Colonic mucosa (tissue), 4 donors: ENCODE measurements around the gene BMPER. TPM values are rescaled to one million over a fixed set of nuclear protein-coding genes. Genes with fewer than 3 reads are reported as not detected.

Source experiments
- DNase-seq: peaks from one replicate; pipeline ENCODE4 v3.0.0-alpha.2; 2020
- H3K27ac ChIP-seq: fragments of 200-600 bp; one replicate; pipeline ENCODE4 v1.8.0; 2021
- H3K27me3 ChIP-seq: fragments of 200-600 bp; one replicate; pipeline ENCODE4 v1.8.0; 2021
- H3K36me3 ChIP-seq: fragments of 200-600 bp; one replicate; pipeline ENCODE4 v1.8.0; 2021
- H3K4me1 ChIP-seq: fragments of 200-600 bp; one replicate; pipeline ENCODE4 v1.8.0; 2021; ENCODE audit warnings: mild to moderate bottlenecking
- H3K4me3 ChIP-seq: fragments of 200-600 bp; one replicate; pipeline ENCODE4 v1.8.0; 2021
- H3K9ac ChIP-seq, 2 donors: one replicate each; pipeline ENCODE4 v1.7.0; 2013; ENCODE audit warnings: control low read depth in 2 of 2, low read depth in 2 of 2, low read length in 2 of 2
- H3K9me3 ChIP-seq: fragments of 200-600 bp; one replicate; pipeline ENCODE4 v1.8.0; 2021
- CTCF ChIP-seq: fragments of 200-600 bp; IDR thresholded peaks from one replicate; pipeline ENCODE4 v1.8.0; 2022; ENCODE audit warnings: antibody characterized with exemption, mild to moderate bottlenecking
- intact Hi-C: fragments of 100-400 bp; cut with DNase I; formaldehyde crosslinking; loops from one replicate; pipeline ENCODE4 v1.14.1; 2022
- total RNA-seq, 2 donors: library from RNA; stranded (reverse); fragmentation: NEBNext Ultra II Directional in 1 of 2; extraction: Animal tissue kit (Norgen Biotek cat#: 25700) in 1 of 2; gene quantifications; one replicate each; pipeline ENCODE4 v1.2.1, GENCODE V29; 2021
- donor health status: healthy.
- donor health status: DM: no; HTN: no; CAD: no.
- donor health status: DM: no; HTN: no; CAD: no.

BMPER gene
- total RNA-seq, 2 donors from 2014 or later = 0.85 to 1.3 TPM

- intact Hi-C loops = no loop called here
- DNase-seq = no peak
- H3K27ac ChIP-seq = no peak overlapping the region
- no peak overlapping the region for H3K4me3 ChIP-seq
- no peaks in the 10 kb centered on the region for H3K36me3 ChIP-seq
- TF ChIP-seq CTCF = no peak
- H3K4me1 ChIP-seq = no peaks in the 10 kb centered on the region
- no peaks in the 10 kb centered on the region for H3K9me3 ChIP-seq
- no peak overlapping the region for H3K9ac ChIP-seq
- no peaks in the 10 kb centered on the region for H3K27me3 ChIP-seq
These were observed 52.8 kb downstream of the BMPER start for GRCh38 chr7:33958104-33958503.

GRCh38 chr7:33959676-33960075 is 54.3 kb downstream of the BMPER start:
- Histone ChIP-seq H3K36me3 (no peaks in the 10 kb centered on the region), H3K27me3 (no peaks in the 10 kb centered on the region), H3K9ac (no peak overlapping the region), H3K4me1 (no peaks in the 10 kb centered on the region), H3K9me3 (no peaks in the 10 kb centered on the region), H3K27ac (no peak overlapping the region), H3K4me3 (no peak overlapping the region)
- TF ChIP-seq CTCF = no peak
- no peak for DNase-seq
- intact Hi-C loops = no loop called here

- no peak for TF ChIP-seq CTCF
These were observed 56.6 kb downstream of the BMPER start for GRCh38 chr7:33961948-33962347.

GRCh38 chr7:33964417-33965182 is 59.3 kb downstream of the BMPER start:
- H3K4me1 ChIP-seq = no peaks in the 10 kb centered on the region
- DNase-seq = no peak
- no peak overlapping the region for H3K4me3 ChIP-seq
- no peak overlapping the region for H3K9ac ChIP-seq
- no peak overlapping the region for H3K27ac ChIP-seq
- TF ChIP-seq CTCF = no peak
- H3K9me3 ChIP-seq = no peaks in the 10 kb centered on the region
- no peaks in the 10 kb centered on the region for H3K27me3 ChIP-seq
- no peaks in the 10 kb centered on the region for H3K36me3 ChIP-seq
- intact Hi-C loops = no loop called here

More at GRCh38 chr7:33961948-33962347, 56.6 kb downstream of the BMPER start:
- H3K4me3 ChIP-seq = no peak overlapping the region
- no peaks in the 10 kb centered on the region for H3K27me3 ChIP-seq
- no peak overlapping the region for H3K9ac ChIP-seq
- no peak for DNase-seq
- H3K36me3 ChIP-seq = no peaks in the 10 kb centered on the region
- H3K9me3 ChIP-seq = no peaks in the 10 kb centered on the region
- no peak overlapping the region for H3K27ac ChIP-seq
- H3K4me1 ChIP-seq = no peaks in the 10 kb centered on the region
- intact Hi-C loops = no loop called here

- H3K9ac ChIP-seq = no peak overlapping the region
- TF ChIP-seq CTCF = no peak
- H3K4me1 ChIP-seq = no peaks in the 10 kb centered on the region
- H3K9me3 ChIP-seq = no peaks in the 10 kb centered on the region
- no peaks in the 10 kb centered on the region for H3K27me3 ChIP-seq
- H3K4me3 ChIP-seq = no peak overlapping the region
- H3K36me3 ChIP-seq = no peaks in the 10 kb centered on the region
- intact Hi-C loops = no loop called here
- no peak for DNase-seq
- no peak overlapping the region for H3K27ac ChIP-seq
These were observed 59.9 kb downstream of the BMPER start for GRCh38 chr7:33965183-33965744.
